C4-2B (cell line): ENCODE data around the gene YIPF3.

Source experiments
- H3K27ac ChIP-seq: fragments of 450-650 bp; 2 replicates; pipeline ENCODE4 v1.5.1; 2017
- CTCF ChIP-seq: fragments of 450-650 bp; conservative IDR thresholded peaks from 2 replicates; pipeline ENCODE4 v1.5.1; 2017; ENCODE audit warnings: mild to moderate bottlenecking
- ZFX ChIP-seq: fragments of 450-650 bp; IDR thresholded peaks from 2 replicates; pipeline ENCODE4 v1.6.1; 2017

YIPF3 gene

GRCh38 chr6:43489277-43490072 lies 27.3 kb downstream of the YIPF3 start:
- no peak overlapping the region for H3K27ac ChIP-seq
- TF ChIP-seq ZFX: no peak
- TF ChIP-seq CTCF: no peak

- no peak for TF ChIP-seq ZFX
- TF ChIP-seq CTCF: no peak
- no peak overlapping the region for H3K27ac ChIP-seq
Observed at GRCh38 chr6:43488667-43489276, 28.0 kb downstream of the YIPF3 start.

GRCh38 chr6:43481591-43482236 lies 35.0 kb downstream of the YIPF3 start:
- H3K27ac ChIP-seq: no peak overlapping the region
- TF ChIP-seq CTCF: no peak
- TF ChIP-seq ZFX: no peak

- no peak for TF ChIP-seq CTCF
- TF ChIP-seq ZFX: no peak
- no peak overlapping the region for H3K27ac ChIP-seq
Observed at GRCh38 chr6:43481075-43481474, 35.7 kb downstream of the YIPF3 start.

GRCh38 chr6:43478008-43478372 lies 38.7 kb downstream of the YIPF3 start:
- TF ChIP-seq CTCF (no peak), ZFX (no peak)
- H3K27ac ChIP-seq: peak overlapping the region; percentile 68

GRCh38 chr6:43477235-43478007 lies 39.3 kb downstream of the YIPF3 start, which contains the start of gene TJAP1:
TSS of gene TJAP1 (plus strand) at chr6:43477570. CDS start at chr6:43499002, 21,432 bp downstream.
- TF ChIP-seq CTCF: no peak
- peak; percentile 29; the same call in 1 of the 2 replicates for TF ChIP-seq ZFX
- H3K27ac ChIP-seq: peak within 1 kb of the TSS; percentile 68
